Measurements from ENCODE around the gene LIMD2. TPM values are rescaled to one million over a fixed set of nuclear protein-coding genes. Genes with fewer than 3 reads are reported as not detected.

The LIMD2 gene
- polyA plus RNA-seq, 1 of the 3 experiments (the other 2 are of a cell fraction): 78.0 TPM

DNA sequence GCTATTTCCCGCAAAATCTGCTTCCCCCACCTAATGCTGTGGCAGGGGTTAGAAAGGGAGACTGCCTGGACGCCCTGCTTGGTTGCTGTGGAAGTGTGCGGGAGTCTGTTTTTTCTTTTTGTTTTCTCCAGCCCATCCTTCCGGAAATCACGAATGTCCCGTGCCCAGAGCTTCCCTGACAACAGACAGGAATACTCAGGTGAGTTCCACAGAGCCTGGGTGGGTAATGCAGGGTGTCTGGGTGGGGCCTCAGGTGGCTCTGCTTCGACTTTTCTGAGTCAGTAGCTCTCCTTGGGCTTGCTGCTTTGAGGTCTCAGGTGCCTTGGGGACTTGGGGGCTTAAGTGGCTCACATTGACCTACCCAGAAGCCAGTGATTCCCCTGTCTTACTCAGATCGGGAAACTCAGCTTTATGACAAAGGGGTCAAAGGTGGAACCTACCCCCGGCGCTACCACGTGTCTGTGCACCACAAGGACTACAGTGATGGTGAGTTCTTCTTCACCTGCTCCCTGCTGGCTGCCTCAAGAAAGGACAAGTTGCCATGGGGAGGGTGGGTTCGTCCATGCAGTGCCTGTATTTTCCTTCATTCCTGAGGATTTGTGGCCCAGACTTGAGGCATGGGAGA, 11.4 kb downstream of the LIMD2 start:
- no peaks in the 10 kb centered on the region for H3K79me2 ChIP-seq (ENCODE audit: insufficient read depth)
- H3K36me3 ChIP-seq (replicated peaks in 1 of 2; ENCODE audit: control insufficient read depth in 1 of 2, insufficient read depth in 2 of 2, low read length in 1 of 2): peaks cover 51 to 57% of the 10 kb centered on the region in 2 experiments
- H3K9me3 ChIP-seq: no peaks in the 10 kb centered on the region
- H3K27ac ChIP-seq (ENCODE audit: low read depth in 2 of 2, low read length in 1 of 2): no peak overlapping the region
- H3K4me3 ChIP-seq (ENCODE audit: low read depth in 2 of 2, low read length in 1 of 2): no peak overlapping the region
- no peaks in the 10 kb centered on the region for H3F3A ChIP-seq (replicated peaks; ENCODE audit: insufficient read depth)
- H3K9ac ChIP-seq: no peak overlapping the region
- CTCF ChIA-PET: interaction anchor here (0.6 to 17.5 kb wide), 6 partner anchors 3 to 140 kb away, joined by 3 to 233 read pairs (median 3); no protein-coding TSS in a partner anchor
- no peaks in the 10 kb centered on the region for H3K9me2 ChIP-seq
- H3K4me1 ChIP-seq (ENCODE audit: control insufficient read depth in 1 of 2, insufficient read depth in 2 of 2, low read depth in 1 of 2, low read length in 1 of 2): peaks cover 0 to 6% of the 10 kb centered on the region in 2 experiments; a peak in 2 of 4 replicates
- no peak for DNase-seq
- no peaks in the 10 kb centered on the region for H4K20me1 ChIP-seq (ENCODE audit: insufficient read depth)
- no peak for TF ChIP-seq MEF2A (IDR thresholded peaks at IDR 0.05; ENCODE audit: borderline replicate concordance, low read depth)
- no peak overlapping the region for H3K4me2 ChIP-seq
- POLR2A ChIA-PET: interaction anchor here (1.1 to 1.3 kb wide), 2 partner anchors 8 to 12 kb away, joined by 3 to 4 read pairs; no protein-coding TSS in a partner anchor
- 90% methylated on average over 12 of the region's 12 CpGs for WGBS (ENCODE audit: low lambda C conversion rate)
- H2AFZ ChIP-seq (ENCODE audit: low read depth): no peak overlapping the region
- no peaks in the 10 kb centered on the region for H3K27me3 ChIP-seq (ENCODE audit: insufficient read depth)

DNA sequence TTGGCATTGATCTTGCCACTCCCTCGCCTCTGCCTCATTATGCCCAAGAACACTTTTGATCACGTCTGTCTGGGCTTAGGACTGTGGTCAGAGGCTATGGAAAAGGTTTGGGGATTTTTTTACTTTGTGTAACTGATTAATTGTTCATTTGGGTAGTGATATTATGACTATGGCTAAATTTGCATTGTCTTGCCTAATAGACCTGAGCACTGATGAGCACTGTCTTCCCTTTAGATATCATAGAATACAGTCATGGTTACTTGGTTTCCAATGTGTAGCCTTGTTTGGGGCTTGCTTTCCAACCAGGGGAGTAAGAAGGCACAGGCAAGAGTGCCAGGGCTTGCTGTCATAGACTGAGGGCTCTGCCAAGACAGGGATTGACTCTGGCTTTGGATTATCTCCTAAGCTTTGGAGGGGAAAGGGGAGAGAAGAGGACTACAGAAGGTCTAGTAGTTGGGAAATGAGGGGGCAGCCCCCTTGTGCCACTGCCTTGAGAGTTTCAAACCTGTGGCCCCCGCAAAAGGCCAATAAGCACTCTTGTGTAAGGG, 13.7 kb downstream of the LIMD2 start:
- 89% methylated on average over 3 of the region's 3 CpGs for WGBS (ENCODE audit: low lambda C conversion rate)
- no peak for DNase-seq
- Histone ChIP-seq H3F3A (replicated peaks; ENCODE audit: insufficient read depth) (no peaks in the 10 kb centered on the region), H3K4me3 (ENCODE audit: low read depth in 2 of 2, low read length in 1 of 2) (no peak overlapping the region), H4K20me1 (ENCODE audit: insufficient read depth) (no peaks in the 10 kb centered on the region), H3K27ac (ENCODE audit: low read depth in 2 of 2, low read length in 1 of 2) (no peak overlapping the region), H3K9me3 (no peaks in the 10 kb centered on the region), H3K36me3 (replicated peaks in 1 of 2; ENCODE audit: control insufficient read depth in 1 of 2, insufficient read depth in 2 of 2, low read length in 1 of 2) (peaks cover 55% of the 10 kb centered on the region in 2 experiments), H3K27me3 (ENCODE audit: insufficient read depth) (no peaks in the 10 kb centered on the region), H3K79me2 (ENCODE audit: insufficient read depth) (no peaks in the 10 kb centered on the region), H3K4me1 (ENCODE audit: control insufficient read depth in 1 of 2, insufficient read depth in 2 of 2, low read depth in 1 of 2, low read length in 1 of 2) (peaks cover 0 to 7% of the 10 kb centered on the region in 2 experiments; a peak in 2 of 4 replicates), H3K9ac (no peak overlapping the region), H2AFZ (ENCODE audit: low read depth) (no peak overlapping the region), H3K9me2 (no peaks in the 10 kb centered on the region), H3K4me2 (no peak overlapping the region)
- POLR2A ChIA-PET: interaction anchor here (1.3 kb wide), 1 partner anchor 12 kb away, joined by 3 read pairs; no protein-coding TSS in a partner anchor
- CTCF ChIA-PET: interaction anchor here (1.1 to 17.5 kb wide), 4 partner anchors 6 to 260 kb away, joined by 3 to 233 read pairs (median 120); no protein-coding TSS in a partner anchor
- no peak for TF ChIP-seq TEAD4 (IDR thresholded peaks at IDR 0.05; ENCODE audit: borderline replicate concordance, insufficient read depth)
- TF ChIP-seq POLR2AphosphoS5 (IDR thresholded peaks at IDR 0.05; ENCODE audit: low read depth, low read length): no peak
- TF ChIP-seq RFX5 (IDR thresholded peaks at IDR 0.05; ENCODE audit: low read length): no peak
- TF ChIP-seq MXI1 (IDR thresholded peaks at IDR 0.05; ENCODE audit: low read depth, low read length): no peak
- TF ChIP-seq NRF1 (IDR thresholded peaks at IDR 0.05; ENCODE audit: low read depth, low read length): no peak
- TF ChIP-seq FOSL2 (IDR thresholded peaks at IDR 0.05; ENCODE audit: borderline replicate concordance, low read depth): no peak
- TF ChIP-seq FOXM1 (IDR thresholded peaks at IDR 0.05; ENCODE audit: low read depth): no peak
- TF ChIP-seq, protein P1, sequence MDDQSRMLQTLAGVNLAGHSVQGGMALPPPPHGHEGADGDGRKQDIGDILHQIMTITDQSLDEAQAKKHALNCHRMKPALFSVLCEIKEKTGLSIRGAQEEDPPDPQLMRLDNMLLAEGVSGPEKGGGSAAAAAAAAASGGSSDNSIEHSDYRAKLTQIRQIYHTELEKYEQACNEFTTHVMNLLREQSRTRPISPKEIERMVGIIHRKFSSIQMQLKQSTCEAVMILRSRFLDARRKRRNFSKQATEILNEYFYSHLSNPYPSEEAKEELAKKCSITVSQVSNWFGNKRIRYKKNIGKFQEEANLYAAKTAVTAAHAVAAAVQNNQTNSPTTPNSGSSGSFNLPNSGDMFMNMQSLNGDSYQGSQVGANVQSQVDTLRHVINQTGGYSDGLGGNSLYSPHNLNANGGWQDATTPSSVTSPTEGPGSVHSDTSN (IDR thresholded peaks at IDR 0.05): no peak
- no peak for TF ChIP-seq GABPA (IDR thresholded peaks at IDR 0.05; ENCODE audit: low read depth)
- TF ChIP-seq, protein P2, sequence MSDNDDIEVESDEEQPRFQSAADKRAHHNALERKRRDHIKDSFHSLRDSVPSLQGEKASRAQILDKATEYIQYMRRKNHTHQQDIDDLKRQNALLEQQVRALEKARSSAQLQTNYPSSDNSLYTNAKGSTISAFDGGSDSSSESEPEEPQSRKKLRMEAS (IDR thresholded peaks at IDR 0.05; ENCODE audit: low read depth): no peak
- TF ChIP-seq, protein P3, sequence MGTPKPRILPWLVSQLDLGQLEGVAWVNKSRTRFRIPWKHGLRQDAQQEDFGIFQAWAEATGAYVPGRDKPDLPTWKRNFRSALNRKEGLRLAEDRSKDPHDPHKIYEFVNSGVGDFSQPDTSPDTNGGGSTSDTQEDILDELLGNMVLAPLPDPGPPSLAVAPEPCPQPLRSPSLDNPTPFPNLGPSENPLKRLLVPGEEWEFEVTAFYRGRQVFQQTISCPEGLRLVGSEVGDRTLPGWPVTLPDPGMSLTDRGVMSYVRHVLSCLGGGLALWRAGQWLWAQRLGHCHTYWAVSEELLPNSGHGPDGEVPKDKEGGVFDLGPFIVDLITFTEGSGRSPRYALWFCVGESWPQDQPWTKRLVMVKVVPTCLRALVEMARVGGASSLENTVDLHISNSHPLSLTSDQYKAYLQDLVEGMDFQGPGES (IDR thresholded peaks at IDR 0.05; ENCODE audit: low read depth, low read length): no peak
- TF ChIP-seq EP300 (IDR thresholded peaks at IDR 0.05; ENCODE audit: borderline replicate concordance in 1 of 2, low read depth in 1 of 2, low read length in 1 of 2): no peak
- TF ChIP-seq JUND (IDR thresholded peaks at IDR 0.05): no peak
- TF ChIP-seq CHD2 (IDR thresholded peaks at IDR 0.05; ENCODE audit: low read length, partially characterized antibody): no peak
- no peak for TF ChIP-seq TAF1 (IDR thresholded peaks at IDR 0.05; ENCODE audit: borderline replicate concordance, low read depth, low read length)
- TF ChIP-seq RAD21 (IDR thresholded peaks at IDR 0.05; ENCODE audit: low read length): no peak
- TF ChIP-seq MEF2A (IDR thresholded peaks at IDR 0.05; ENCODE audit: borderline replicate concordance, low read depth): no peak
- TF ChIP-seq, protein P4, sequence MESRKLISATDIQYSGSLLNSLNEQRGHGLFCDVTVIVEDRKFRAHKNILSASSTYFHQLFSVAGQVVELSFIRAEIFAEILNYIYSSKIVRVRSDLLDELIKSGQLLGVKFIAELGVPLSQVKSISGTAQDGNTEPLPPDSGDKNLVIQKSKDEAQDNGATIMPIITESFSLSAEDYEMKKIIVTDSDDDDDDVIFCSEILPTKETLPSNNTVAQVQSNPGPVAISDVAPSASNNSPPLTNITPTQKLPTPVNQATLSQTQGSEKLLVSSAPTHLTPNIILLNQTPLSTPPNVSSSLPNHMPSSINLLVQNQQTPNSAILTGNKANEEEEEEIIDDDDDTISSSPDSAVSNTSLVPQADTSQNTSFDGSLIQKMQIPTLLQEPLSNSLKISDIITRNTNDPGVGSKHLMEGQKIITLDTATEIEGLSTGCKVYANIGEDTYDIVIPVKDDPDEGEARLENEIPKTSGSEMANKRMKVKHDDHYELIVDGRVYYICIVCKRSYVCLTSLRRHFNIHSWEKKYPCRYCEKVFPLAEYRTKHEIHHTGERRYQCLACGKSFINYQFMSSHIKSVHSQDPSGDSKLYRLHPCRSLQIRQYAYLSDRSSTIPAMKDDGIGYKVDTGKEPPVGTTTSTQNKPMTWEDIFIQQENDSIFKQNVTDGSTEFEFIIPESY (IDR thresholded peaks at IDR 0.05; ENCODE audit: borderline replicate concordance, low read depth): no peak

Measured in SK-N-SH (cell line).